A549 (cell line): ENCODE data around the gene ZDHHC17. TPM values are rescaled to one million over a fixed set of nuclear protein-coding genes. Genes with fewer than 3 reads are reported as not detected.
"Not testable (repeated sequence)": the region's sequence is repeated elsewhere in the genome, so short reads cannot be mapped to it uniquely, and the experiment has no call there.

Experiments
- ATAC-seq, 2 experiments: fragments of 200-7000 bp in 1 of 2; fragments of >200 bp in 1 of 2; cut with Nextera tagmentation in 1 of 2; cut with Tn5 transposase in 1 of 2; 3 replicates each; pipeline versions ENCODE4 v1.8.0 to v1.9.1; 2018 to 2020; ENCODE audit warnings: mild to moderate bottlenecking in 1 of 2, moderate library complexity in 1 of 2
- CTCF ChIA-PET: fragments of 300-600 bp; sonication (Branson Sonifier 250); formaldehyde crosslinking; extraction: SDS; loops from one replicate; lab custom pipeline; 2021; ENCODE audit warnings: antibody characterized with exemption, inconsistent platforms; lab: Yijun Ruan, JAX
- POLR2A ChIA-PET: fragments of 350-600 bp; formaldehyde crosslinking; extraction: SDS; loops from one replicate; lab custom pipeline; 2021; ENCODE audit warnings: antibody characterized with exemption, inconsistent platforms; lab: Yijun Ruan, JAX
- DNase-seq, 2 experiments: peaks; one replicate each; pipeline versions ENCODE4 v3.0.0 to v3.0.0-alpha.2; 2011 to 2016; ENCODE audit warnings: low read depth in 1 of 2, low spot score in 1 of 2
- FAIRE-seq: peaks from 2 replicates; lab custom pipeline; 2011; peaks lifted over from hg19 to GRCh38; lab: Jason Lieb, UNC
- H3K27ac ChIP-seq, 2 experiments: fragments of >200 bp; sonication (Bioruptor Twin); formaldehyde crosslinking; 3 replicates each; pipeline ENCODE4 v1.5.1; 2016 to 2017
- H3K4me1 ChIP-seq: fragments of >200 bp; sonication (Bioruptor Twin); formaldehyde crosslinking; 3 replicates; pipeline ENCODE4 v1.6.1; 2016
- H3K4me2 ChIP-seq: fragments of >200 bp; sonication (Bioruptor Twin); formaldehyde crosslinking; 3 replicates; pipeline ENCODE4 v1.6.1; 2016
- H3K4me3 ChIP-seq: fragments of >200 bp; sonication (Bioruptor Twin); formaldehyde crosslinking; 3 replicates; pipeline ENCODE4 v1.5.1; 2016
- H3K9me3 ChIP-seq: fragments of >200 bp; sonication (Bioruptor Twin); formaldehyde crosslinking; 3 replicates; pipeline ENCODE4 v1.6.1; 2016
- EHMT2 ChIP-seq: fragments of 200-600 bp; sonication (generic); IDR thresholded peaks from 2 replicates; pipeline ENCODE4 v1.6.1; 2016; ENCODE audit warnings: antibody characterized with exemption, low read depth, mild to moderate bottlenecking, moderate library complexity
- FOSL2 ChIP-seq, 2 experiments: fragments of 450-650 bp in 1 of 2; fragments of >200 bp in 1 of 2; sonication (Bioruptor Twin) in 1 of 2; formaldehyde crosslinking; IDR thresholded peaks; 2 replicates each; pipeline versions ENCODE4 v1.5.0 to v1.6.1; 2016 to 2020; ENCODE audit warnings: mild to moderate bottlenecking in 1 of 2, moderate library complexity in 1 of 2
- GATA3 ChIP-seq: IDR thresholded peaks from 2 replicates; pipeline ENCODE4 v1.6.1; 2012; ENCODE audit warnings: borderline replicate concordance
- HDAC2 ChIP-seq: fragments of 200-600 bp; sonication (generic); IDR thresholded peaks from 2 replicates; pipeline ENCODE4 v1.6.1; 2016
- HOXB13 ChIP-seq: fragments of 250-450 bp; sonication (Bioruptor Pico); IDR thresholded peaks from 2 replicates; pipeline ENCODE4 v1.5.0; 2020; ENCODE audit warnings: low read depth, mild to moderate bottlenecking, moderate library complexity
- JUN ChIP-seq, 2 experiments: fragments of >200 bp; sonication (Bioruptor Twin); formaldehyde crosslinking; IDR thresholded peaks; 2 replicates in 1 of 2; 3 replicates in 1 of 2; pipeline ENCODE4 v1.6.1; 2016 to 2017
- KDM5A ChIP-seq: fragments of 200-600 bp; sonication (generic); IDR thresholded peaks from 2 replicates; pipeline ENCODE4 v1.6.1; 2016; ENCODE audit warnings: antibody characterized with exemption, mild to moderate bottlenecking
- MAFK ChIP-seq: fragments of 450-650 bp; IDR thresholded peaks from 2 replicates; pipeline ENCODE4 v1.6.1; 2014; ENCODE audit not compliant: partially characterized antibody
- NFE2L2 ChIP-seq: fragments of 150-350 bp; conservative IDR thresholded peaks from 2 replicates; pipeline ENCODE4 v1.6.1; 2014; ENCODE audit warnings: low read length
- NR3C1 ChIP-seq: fragments of >200 bp; sonication (Bioruptor Twin); formaldehyde crosslinking; IDR thresholded peaks from 3 replicates; pipeline ENCODE4 v1.6.1; 2017
- POLR2A ChIP-seq: IDR thresholded peaks from 2 replicates; pipeline ENCODE4 v1.6.1; 2012; ENCODE audit warnings: mild to moderate bottlenecking, low read length
- RNF2 ChIP-seq: fragments of 200-600 bp; sonication (generic); IDR thresholded peaks from 2 replicates; pipeline ENCODE4 v1.6.1; 2016; ENCODE audit warnings: low read depth, mild to moderate bottlenecking, antibody characterized with exemption, moderate library complexity, borderline replicate concordance
- TP53 ChIP-seq: fragments of 250-450 bp; sonication (Bioruptor Pico); IDR thresholded peaks from 2 replicates; pipeline ENCODE4 v1.5.0; 2021; ENCODE audit warnings: mild to moderate bottlenecking, moderate library complexity
- ZC3H11A ChIP-seq: fragments of 450-650 bp; IDR thresholded peaks from 2 replicates; pipeline ENCODE4 v1.6.1; 2014; ENCODE audit warnings: antibody characterized with exemption, mild to moderate bottlenecking
- ZSCAN20 ChIP-seq: fragments of 250-450 bp; sonication (Bioruptor Pico); IDR thresholded peaks from 2 replicates; pipeline ENCODE4 v1.8.0; 2022; ENCODE audit warnings: mild to moderate bottlenecking, moderate library complexity
- WGBS: methylation state at CpG from one replicate; pipeline ENCODE4 v1.1.6; 2017; ENCODE audit errors: missing lambda C conversion rate; 5-methylcytosine and 5-hydroxymethylcytosine counted together
- polyA plus RNA-seq, 4 experiments: library from polyadenylated mRNA; depleted of rRNA in 3 of 4; stranded (reverse); fragments of >200 nt; fragmentation: RNase III in 1 of 4; extraction: RNeasy Plus Mini Kit Qiagen cat#74134 plus additional on column Dnase treatment in 1 of 4; gene quantifications; 2 replicates in 3 of 4; 3 replicates in 1 of 4; pipeline ENCODE4 v1.2.3, GENCODE V29; 2011 to 2017
- TF ChIP-seq, protein P1 (sequence below): fragments of >200 bp; sonication (Bioruptor Twin); formaldehyde crosslinking; IDR thresholded peaks from 3 replicates; pipeline ENCODE4 v1.5.1; 2016
- TF ChIP-seq, protein P2 (sequence below): fragments of >200 bp; sonication (Bioruptor Twin); formaldehyde crosslinking; IDR thresholded peaks from 3 replicates; pipeline ENCODE4 v1.6.1; 2016
- TF ChIP-seq, protein P3 (sequence below): fragments of 450-650 bp; IDR thresholded peaks from 2 replicates; pipeline ENCODE4 v1.6.1; 2014; ENCODE audit warnings: antibody characterized with exemption
- TF ChIP-seq, protein P4 (sequence below): fragments of >200 bp; sonication (Bioruptor Twin); formaldehyde crosslinking; IDR thresholded peaks from 2 replicates; pipeline ENCODE4 v1.6.1; 2016

ZDHHC17 gene
- polyA plus RNA-seq, 2 of the 4 experiments (the other 2 are of a cell fraction): 28.1 to 54.8 TPM

DNA sequence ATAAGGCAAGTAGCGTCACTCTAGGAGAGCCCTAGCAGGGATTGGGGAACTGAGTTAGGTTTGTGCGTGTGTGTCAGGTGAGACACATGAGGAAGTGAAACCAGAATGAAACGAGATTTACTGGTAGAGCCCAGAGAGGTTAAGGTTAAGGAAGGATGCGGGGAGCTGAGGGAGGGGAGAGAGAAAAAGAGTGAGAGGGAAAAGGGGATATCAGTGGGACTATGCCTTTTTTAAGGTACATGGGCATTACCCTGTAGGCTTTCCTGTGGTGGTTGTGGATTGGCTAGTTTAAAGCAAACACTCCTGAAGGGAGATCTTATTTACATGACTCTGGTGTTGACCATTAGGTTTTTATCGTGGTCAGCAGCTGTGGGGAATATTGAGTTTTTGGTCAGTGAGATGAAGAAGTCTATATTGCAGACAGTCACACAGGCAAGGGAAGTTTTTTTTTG, 13.9 kb downstream of the ZDHHC17 start:
- DNase-seq (no peak), FAIRE-seq (no peak), ATAC-seq (no peak)
- H3K4me2 ChIP-seq: no peak overlapping the region
- H3K4me3 ChIP-seq: no peak overlapping the region
- no peak overlapping the region for H3K27ac ChIP-seq
- CTCF ChIA-PET: interaction anchor here (1.6 kb wide), 1 partner anchor 156 kb away, joined by 7 read pairs; no protein-coding TSS in a partner anchor
- TF ChIP-seq KDM5A: no peak
- TF ChIP-seq HOXB13 (CRISPR knock-in tag): no peak
- TF ChIP-seq TP53 (CRISPR knock-in tag): no peak
- TF ChIP-seq, protein P1, sequence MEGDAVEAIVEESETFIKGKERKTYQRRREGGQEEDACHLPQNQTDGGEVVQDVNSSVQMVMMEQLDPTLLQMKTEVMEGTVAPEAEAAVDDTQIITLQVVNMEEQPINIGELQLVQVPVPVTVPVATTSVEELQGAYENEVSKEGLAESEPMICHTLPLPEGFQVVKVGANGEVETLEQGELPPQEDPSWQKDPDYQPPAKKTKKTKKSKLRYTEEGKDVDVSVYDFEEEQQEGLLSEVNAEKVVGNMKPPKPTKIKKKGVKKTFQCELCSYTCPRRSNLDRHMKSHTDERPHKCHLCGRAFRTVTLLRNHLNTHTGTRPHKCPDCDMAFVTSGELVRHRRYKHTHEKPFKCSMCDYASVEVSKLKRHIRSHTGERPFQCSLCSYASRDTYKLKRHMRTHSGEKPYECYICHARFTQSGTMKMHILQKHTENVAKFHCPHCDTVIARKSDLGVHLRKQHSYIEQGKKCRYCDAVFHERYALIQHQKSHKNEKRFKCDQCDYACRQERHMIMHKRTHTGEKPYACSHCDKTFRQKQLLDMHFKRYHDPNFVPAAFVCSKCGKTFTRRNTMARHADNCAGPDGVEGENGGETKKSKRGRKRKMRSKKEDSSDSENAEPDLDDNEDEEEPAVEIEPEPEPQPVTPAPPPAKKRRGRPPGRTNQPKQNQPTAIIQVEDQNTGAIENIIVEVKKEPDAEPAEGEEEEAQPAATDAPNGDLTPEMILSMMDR: no peak
- no peak for TF ChIP-seq HDAC2
- no peak for TF ChIP-seq ZSCAN20
- no peak for TF ChIP-seq NFE2L2
- no peak for TF ChIP-seq EHMT2
- TF ChIP-seq JUN (IDR thresholded peaks at IDR 0.05): no peak
- no peak for TF ChIP-seq GATA3
- no peak for TF ChIP-seq FOSL2 (IDR thresholded peaks at IDR 0.05)
- TF ChIP-seq FOSL2 (CRISPR knock-in tag; IDR thresholded peaks at IDR 0.05): no peak
- no peak for TF ChIP-seq NR3C1
- no peak for TF ChIP-seq ZC3H11A
- TF ChIP-seq RNF2: no peak
- TF ChIP-seq, protein P2, sequence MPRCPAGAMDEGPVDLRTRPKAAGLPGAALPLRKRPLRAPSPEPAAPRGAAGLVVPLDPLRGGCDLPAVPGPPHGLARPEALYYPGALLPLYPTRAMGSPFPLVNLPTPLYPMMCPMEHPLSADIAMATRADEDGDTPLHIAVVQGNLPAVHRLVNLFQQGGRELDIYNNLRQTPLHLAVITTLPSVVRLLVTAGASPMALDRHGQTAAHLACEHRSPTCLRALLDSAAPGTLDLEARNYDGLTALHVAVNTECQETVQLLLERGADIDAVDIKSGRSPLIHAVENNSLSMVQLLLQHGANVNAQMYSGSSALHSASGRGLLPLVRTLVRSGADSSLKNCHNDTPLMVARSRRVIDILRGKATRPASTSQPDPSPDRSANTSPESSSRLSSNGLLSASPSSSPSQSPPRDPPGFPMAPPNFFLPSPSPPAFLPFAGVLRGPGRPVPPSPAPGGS: no peak
- TF ChIP-seq, protein P3, sequence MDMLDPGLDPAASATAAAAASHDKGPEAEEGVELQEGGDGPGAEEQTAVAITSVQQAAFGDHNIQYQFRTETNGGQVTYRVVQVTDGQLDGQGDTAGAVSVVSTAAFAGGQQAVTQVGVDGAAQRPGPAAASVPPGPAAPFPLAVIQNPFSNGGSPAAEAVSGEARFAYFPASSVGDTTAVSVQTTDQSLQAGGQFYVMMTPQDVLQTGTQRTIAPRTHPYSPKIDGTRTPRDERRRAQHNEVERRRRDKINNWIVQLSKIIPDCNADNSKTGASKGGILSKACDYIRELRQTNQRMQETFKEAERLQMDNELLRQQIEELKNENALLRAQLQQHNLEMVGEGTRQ: no peak
- TF ChIP-seq, protein P4, sequence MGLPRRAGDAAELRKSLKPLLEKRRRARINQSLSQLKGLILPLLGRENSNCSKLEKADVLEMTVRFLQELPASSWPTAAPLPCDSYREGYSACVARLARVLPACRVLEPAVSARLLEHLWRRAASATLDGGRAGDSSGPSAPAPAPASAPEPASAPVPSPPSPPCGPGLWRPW: no peak
- H3K9me3 ChIP-seq: no peaks in the 10 kb centered on the region
- H3K4me1 ChIP-seq: no peaks in the 10 kb centered on the region
- POLR2A ChIA-PET: no interaction called here
- 94% methylated on average over 5 of the region's 5 CpGs for WGBS

DNA sequence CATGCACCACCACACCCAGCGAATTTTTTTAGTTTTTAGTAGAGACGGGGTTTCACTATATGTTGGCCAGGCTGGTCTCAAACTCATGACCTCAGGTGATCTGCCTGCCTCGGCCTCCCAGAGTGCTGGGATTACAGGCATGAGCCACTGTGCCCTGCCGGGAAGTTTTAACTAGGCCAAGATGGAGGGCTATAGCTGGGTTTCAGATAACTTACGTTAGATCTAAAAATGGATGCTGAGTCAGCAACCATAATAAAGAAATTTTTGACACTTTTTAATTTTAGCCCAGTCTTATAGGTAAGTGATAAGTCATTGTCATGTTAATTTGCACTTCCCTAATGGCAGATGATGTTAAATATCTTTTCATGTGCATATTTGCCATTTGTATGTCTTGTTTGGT, 14.4 kb downstream of the ZDHHC17 start:
- 75% methylated on average over 5 of the region's 5 CpGs for WGBS
- H3K4me3 ChIP-seq: no peak overlapping the region
- no peak for DNase-seq
- no peak for ATAC-seq
- TF ChIP-seq MAFK (peak; percentile 96), POLR2A (no peak)
- ChIA-PET CTCF (interaction anchor here (1.6 kb wide), 1 partner anchor 157 kb away, joined by 7 read pairs; no protein-coding TSS in a partner anchor), POLR2A (no interaction called here)
- no peaks in the 10 kb centered on the region for H3K4me1 ChIP-seq
- no peak for FAIRE-seq
- no peaks in the 10 kb centered on the region for H3K9me3 ChIP-seq
- no peak overlapping the region for H3K27ac ChIP-seq
- H3K4me2 ChIP-seq: no peak overlapping the region

DNA sequence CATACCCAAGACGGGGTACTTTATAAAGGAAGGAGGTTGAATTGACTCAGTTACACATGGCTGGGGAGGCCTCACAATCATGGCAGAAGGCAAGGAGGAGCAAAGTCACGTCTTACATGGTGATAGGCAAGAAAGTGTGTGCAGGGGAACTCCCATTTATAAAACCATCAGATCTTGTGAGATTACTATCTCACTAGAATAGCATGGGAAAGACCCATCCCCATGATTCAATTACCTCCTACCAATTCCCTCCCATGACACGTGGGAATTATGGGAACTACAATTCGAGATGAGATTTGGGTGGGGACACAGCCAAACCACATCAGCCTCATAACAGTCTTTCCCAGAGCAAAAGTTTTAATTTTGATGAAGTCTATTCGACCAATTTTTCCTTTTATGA, 15.4 kb downstream of the ZDHHC17 start:
- H3K4me2 ChIP-seq, ATAC-seq, H3K9me3 ChIP-seq, H3K4me1 ChIP-seq, H3K4me3 ChIP-seq, DNase-seq, POLR2A ChIA-PET, H3K27ac ChIP-seq, FAIRE-seq, CTCF ChIA-PET: not testable (repeated sequence)
- WGBS: 91% methylated on average over 5 of the region's 5 CpGs
